NB4 (cell line): ENCODE data around the gene ZNF148.

Experiments
- POLR2A ChIP-seq: IDR thresholded peaks from 2 replicates; pipeline ENCODE4 v1.6.1; 2011; ENCODE audit warnings: mild to moderate bottlenecking; ENCODE audit not compliant: insufficient read length; ENCODE audit errors: extremely low read depth
- TF ChIP-seq, protein P1 (sequence below): IDR thresholded peaks from one replicate; pipeline ENCODE4 v1.5.1; 2012; ENCODE audit warnings: low read depth, low read length

DNA sequence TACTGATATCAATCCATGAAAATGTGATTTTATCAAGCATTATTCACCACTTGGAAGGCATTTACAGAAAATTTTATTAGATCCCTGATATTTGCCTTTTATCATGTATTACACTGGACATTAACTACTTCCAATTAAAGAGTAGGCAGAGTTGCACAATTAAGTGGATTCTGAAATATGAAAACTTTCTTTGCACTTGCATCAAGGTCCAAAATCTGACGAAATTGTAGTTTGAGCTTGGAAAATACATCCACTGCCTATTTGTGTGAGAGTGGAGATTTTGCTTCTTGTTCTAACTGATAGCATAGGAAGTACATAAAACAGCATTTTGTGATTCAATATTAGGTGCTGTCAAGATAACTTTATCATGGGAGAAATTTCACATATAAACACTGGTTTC, 113.0 kb downstream of the ZNF148 start:
- TF ChIP-seq, protein P1, sequence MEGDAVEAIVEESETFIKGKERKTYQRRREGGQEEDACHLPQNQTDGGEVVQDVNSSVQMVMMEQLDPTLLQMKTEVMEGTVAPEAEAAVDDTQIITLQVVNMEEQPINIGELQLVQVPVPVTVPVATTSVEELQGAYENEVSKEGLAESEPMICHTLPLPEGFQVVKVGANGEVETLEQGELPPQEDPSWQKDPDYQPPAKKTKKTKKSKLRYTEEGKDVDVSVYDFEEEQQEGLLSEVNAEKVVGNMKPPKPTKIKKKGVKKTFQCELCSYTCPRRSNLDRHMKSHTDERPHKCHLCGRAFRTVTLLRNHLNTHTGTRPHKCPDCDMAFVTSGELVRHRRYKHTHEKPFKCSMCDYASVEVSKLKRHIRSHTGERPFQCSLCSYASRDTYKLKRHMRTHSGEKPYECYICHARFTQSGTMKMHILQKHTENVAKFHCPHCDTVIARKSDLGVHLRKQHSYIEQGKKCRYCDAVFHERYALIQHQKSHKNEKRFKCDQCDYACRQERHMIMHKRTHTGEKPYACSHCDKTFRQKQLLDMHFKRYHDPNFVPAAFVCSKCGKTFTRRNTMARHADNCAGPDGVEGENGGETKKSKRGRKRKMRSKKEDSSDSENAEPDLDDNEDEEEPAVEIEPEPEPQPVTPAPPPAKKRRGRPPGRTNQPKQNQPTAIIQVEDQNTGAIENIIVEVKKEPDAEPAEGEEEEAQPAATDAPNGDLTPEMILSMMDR: no peak
- no peak for TF ChIP-seq POLR2A
